GM23338 (cell line): ENCODE results near the gene CLDN6. TPM values are rescaled to one million over a fixed set of nuclear protein-coding genes. Genes with fewer than 3 reads are reported as not detected.

ENCODE experiments used
- ATAC-seq: fragments of 200-7000 bp; cut with Tn5 transposase; 3 replicates; pipeline ENCODE4 v1.9.1; 2020
- DNase-seq: peaks from one replicate; pipeline ENCODE4 v3.0.0-alpha.2; 2015; ENCODE audit warnings: low spot score
- H2AFZ ChIP-seq: fragments of 200-600 bp; sonication (generic); 2 replicates; pipeline ENCODE4 v1.8.0; 2016; ENCODE audit warnings: antibody characterized with exemption, mild to moderate bottlenecking, moderate library complexity
- H3F3A ChIP-seq: fragments of 200-600 bp; sonication (generic); replicated peaks from 2 replicates; pipeline ENCODE4 v1.8.0; 2017; ENCODE audit warnings: antibody characterized with exemption, mixed run types, low read depth
- H3K27ac ChIP-seq: fragments of 200-600 bp; sonication (generic); 2 replicates; pipeline ENCODE4 v1.6.1; 2016; ENCODE audit warnings: low read depth
- H3K27me3 ChIP-seq: fragments of 200-600 bp; sonication (generic); 2 replicates; pipeline ENCODE4 v1.8.0; 2016; ENCODE audit warnings: mild to moderate bottlenecking, mixed run types, moderate library complexity; ENCODE audit not compliant: insufficient read depth
- H3K36me3 ChIP-seq: fragments of 200-600 bp; sonication (generic); 2 replicates; pipeline ENCODE4 v1.8.0; 2016; ENCODE audit warnings: mild to moderate bottlenecking; ENCODE audit not compliant: insufficient read depth
- H3K4me1 ChIP-seq: fragments of 200-600 bp; sonication (generic); 2 replicates; pipeline ENCODE4 v1.8.0; 2016; ENCODE audit warnings: mild to moderate bottlenecking, moderate library complexity; ENCODE audit not compliant: insufficient read depth
- H3K4me2 ChIP-seq: fragments of 200-600 bp; sonication (generic); 2 replicates; pipeline ENCODE4 v1.7.1; 2017; ENCODE audit warnings: mixed run types
- H3K4me3 ChIP-seq: fragments of 200-600 bp; sonication (generic); 2 replicates; pipeline ENCODE4 v1.6.1; 2016; ENCODE audit warnings: mixed run types
- H3K79me2 ChIP-seq: fragments of 200-600 bp; sonication (generic); replicated peaks from 2 replicates; pipeline ENCODE4 v1.8.0; 2017; ENCODE audit warnings: mild to moderate bottlenecking; ENCODE audit not compliant: insufficient read depth
- H3K9me2 ChIP-seq: fragments of 200-600 bp; sonication (generic); 2 replicates; pipeline ENCODE4 v1.8.0; 2017; ENCODE audit not compliant: insufficient read depth
- H4K20me1 ChIP-seq: fragments of 200-600 bp; sonication (generic); replicated peaks from 2 replicates; pipeline ENCODE4 v1.8.0; 2017; ENCODE audit warnings: mild to moderate bottlenecking; ENCODE audit not compliant: insufficient read depth
- H3K27ac Mint-ChIP-seq: 2 replicates; pipeline ENCODE4 v1.8.0; 2020; ENCODE audit warnings: inconsistent platforms, mild to moderate bottlenecking, moderate library complexity, mixed read lengths
- H3K27me3 Mint-ChIP-seq: 3 replicates; pipeline ENCODE4 v1.8.0; 2022; ENCODE audit warnings: low read depth, mild to moderate bottlenecking, moderate library complexity, mixed read lengths, inconsistent platforms; ENCODE audit not compliant: insufficient read depth, poor library complexity
- H3K36me3 Mint-ChIP-seq: 3 replicates; pipeline ENCODE4 v1.8.0; 2021; ENCODE audit warnings: low read depth, mild to moderate bottlenecking, inconsistent platforms, moderate library complexity, mixed read lengths
- H3K4me1 Mint-ChIP-seq: 3 replicates; pipeline ENCODE4 v1.8.0; 2020; ENCODE audit warnings: mild to moderate bottlenecking, inconsistent platforms, mixed read lengths
- H3K4me3 Mint-ChIP-seq: 3 replicates; pipeline ENCODE4 v1.8.0; 2021; ENCODE audit warnings: moderate library complexity, mild to moderate bottlenecking, inconsistent platforms, mixed read lengths
- H3K9me3 Mint-ChIP-seq: 3 replicates; pipeline ENCODE4 v1.8.0; 2020; ENCODE audit warnings: moderate library complexity, mild to moderate bottlenecking, inconsistent platforms, mixed read lengths
- ZNF462 ChIP-seq: fragments of 250-450 bp; sonication (Bioruptor Pico); IDR thresholded peaks from 2 replicates; pipeline ENCODE4 v1.5.0; 2020; ENCODE audit warnings: mild to moderate bottlenecking, moderate library complexity
- polyA plus RNA-seq: library from polyadenylated mRNA; unstranded; fragments of >200 nt; fragmentation: Nextera tagmentation; extraction: Ambion mirVana; gene quantifications from 2 replicates; pipeline ENCODE4 v1.2.1, GENCODE V29; 2016
- total RNA-seq: library from RNA; depleted of rRNA; stranded (reverse); fragments of >200 nt; shearing (Covaris generic); gene quantifications from 2 replicates; pipeline ENCODE4 v1.2.3, GENCODE V29; 2014
- TF ChIP-seq, protein P1 (sequence below): IDR thresholded peaks from one replicate; pipeline ENCODE4 v1.6.1; 2018; ENCODE audit warnings: antibody characterized with exemption; ENCODE audit not compliant: unreplicated experiment
- TF ChIP-seq, protein P2 (sequence below), 2 experiments: fragments of 200-600 bp in 1 of 2; sonication (generic) in 1 of 2; conservative IDR thresholded peaks; 2 replicates each; pipeline versions ENCODE4 v1.5.1 to v1.6.1; 2016 to 2017; ENCODE audit warnings: antibody characterized with exemption in 2 of 2, low read depth in 2 of 2, mild to moderate bottlenecking in 2 of 2, moderate library complexity in 1 of 2

Gene CLDN6
- total and polyA plus RNA-seq, 2 experiments from 2014 or later, result 537 to 1,028 TPM

- no peak for ATAC-seq
- H3K27me3 Mint-ChIP-seq, result peaks cover 42% of the 10 kb centered on the region
- Histone ChIP-seq H3F3A (peaks cover 41% of the 10 kb centered on the region), H3K4me3 (peak overlapping the region; percentile 94), H3K36me3 (no peaks in the 10 kb centered on the region), H3K4me1 (peaks cover 20% of the 10 kb centered on the region; the same call in 1 of the 2 replicates), H3K4me2 (peak overlapping the region; percentile 95), H3K27me3 (peaks cover 50% of the 10 kb centered on the region), H3K27ac (no peak overlapping the region), H2AFZ (no peak overlapping the region), H3K9me2 (no peaks in the 10 kb centered on the region), H4K20me1 (peaks cover 10% of the 10 kb centered on the region), H3K79me2 (no peaks in the 10 kb centered on the region)
- H3K9me3 Mint-ChIP-seq, result no peaks in the 10 kb centered on the region
- H3K4me1 Mint-ChIP-seq, result peaks cover 20% of the 10 kb centered on the region
- peak; percentile 70 for DNase-seq
- TF ChIP-seq, protein P1, sequence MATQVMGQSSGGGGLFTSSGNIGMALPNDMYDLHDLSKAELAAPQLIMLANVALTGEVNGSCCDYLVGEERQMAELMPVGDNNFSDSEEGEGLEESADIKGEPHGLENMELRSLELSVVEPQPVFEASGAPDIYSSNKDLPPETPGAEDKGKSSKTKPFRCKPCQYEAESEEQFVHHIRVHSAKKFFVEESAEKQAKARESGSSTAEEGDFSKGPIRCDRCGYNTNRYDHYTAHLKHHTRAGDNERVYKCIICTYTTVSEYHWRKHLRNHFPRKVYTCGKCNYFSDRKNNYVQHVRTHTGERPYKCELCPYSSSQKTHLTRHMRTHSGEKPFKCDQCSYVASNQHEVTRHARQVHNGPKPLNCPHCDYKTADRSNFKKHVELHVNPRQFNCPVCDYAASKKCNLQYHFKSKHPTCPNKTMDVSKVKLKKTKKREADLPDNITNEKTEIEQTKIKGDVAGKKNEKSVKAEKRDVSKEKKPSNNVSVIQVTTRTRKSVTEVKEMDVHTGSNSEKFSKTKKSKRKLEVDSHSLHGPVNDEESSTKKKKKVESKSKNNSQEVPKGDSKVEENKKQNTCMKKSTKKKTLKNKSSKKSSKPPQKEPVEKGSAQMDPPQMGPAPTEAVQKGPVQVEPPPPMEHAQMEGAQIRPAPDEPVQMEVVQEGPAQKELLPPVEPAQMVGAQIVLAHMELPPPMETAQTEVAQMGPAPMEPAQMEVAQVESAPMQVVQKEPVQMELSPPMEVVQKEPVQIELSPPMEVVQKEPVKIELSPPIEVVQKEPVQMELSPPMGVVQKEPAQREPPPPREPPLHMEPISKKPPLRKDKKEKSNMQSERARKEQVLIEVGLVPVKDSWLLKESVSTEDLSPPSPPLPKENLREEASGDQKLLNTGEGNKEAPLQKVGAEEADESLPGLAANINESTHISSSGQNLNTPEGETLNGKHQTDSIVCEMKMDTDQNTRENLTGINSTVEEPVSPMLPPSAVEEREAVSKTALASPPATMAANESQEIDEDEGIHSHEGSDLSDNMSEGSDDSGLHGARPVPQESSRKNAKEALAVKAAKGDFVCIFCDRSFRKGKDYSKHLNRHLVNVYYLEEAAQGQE, result peak; percentile 55
- TF ChIP-seq, protein P2, sequence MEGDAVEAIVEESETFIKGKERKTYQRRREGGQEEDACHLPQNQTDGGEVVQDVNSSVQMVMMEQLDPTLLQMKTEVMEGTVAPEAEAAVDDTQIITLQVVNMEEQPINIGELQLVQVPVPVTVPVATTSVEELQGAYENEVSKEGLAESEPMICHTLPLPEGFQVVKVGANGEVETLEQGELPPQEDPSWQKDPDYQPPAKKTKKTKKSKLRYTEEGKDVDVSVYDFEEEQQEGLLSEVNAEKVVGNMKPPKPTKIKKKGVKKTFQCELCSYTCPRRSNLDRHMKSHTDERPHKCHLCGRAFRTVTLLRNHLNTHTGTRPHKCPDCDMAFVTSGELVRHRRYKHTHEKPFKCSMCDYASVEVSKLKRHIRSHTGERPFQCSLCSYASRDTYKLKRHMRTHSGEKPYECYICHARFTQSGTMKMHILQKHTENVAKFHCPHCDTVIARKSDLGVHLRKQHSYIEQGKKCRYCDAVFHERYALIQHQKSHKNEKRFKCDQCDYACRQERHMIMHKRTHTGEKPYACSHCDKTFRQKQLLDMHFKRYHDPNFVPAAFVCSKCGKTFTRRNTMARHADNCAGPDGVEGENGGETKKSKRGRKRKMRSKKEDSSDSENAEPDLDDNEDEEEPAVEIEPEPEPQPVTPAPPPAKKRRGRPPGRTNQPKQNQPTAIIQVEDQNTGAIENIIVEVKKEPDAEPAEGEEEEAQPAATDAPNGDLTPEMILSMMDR (conservative IDR thresholded peaks at IDR 0.05; ENCODE audit: low read depth in 2 of 2), result peak in 1 of 2 experiments; percentile 12; a peak in 1 of 4 replicates
- TF ChIP-seq ZNF462 (CRISPR knock-in tag), result no peak
- H3K4me3 Mint-ChIP-seq, result no peak overlapping the region
- H3K36me3 Mint-ChIP-seq, result peaks cover 7% of the 10 kb centered on the region; the same call in 2 of the 3 replicates
- H3K27ac Mint-ChIP-seq, result no peak overlapping the region
These were observed 51.2 kb downstream of the CLDN6 start for GRCh38 chr16:2966808-2967191.
